ENCODE results near the gene FAF2. TPM values are rescaled to one million over a fixed set of nuclear protein-coding genes. Genes with fewer than 3 reads are reported as not detected.

Gene FAF2
- total RNA-seq, 2 donors from 2014 or later: 36.0 to 37.0 TPM

DNA sequence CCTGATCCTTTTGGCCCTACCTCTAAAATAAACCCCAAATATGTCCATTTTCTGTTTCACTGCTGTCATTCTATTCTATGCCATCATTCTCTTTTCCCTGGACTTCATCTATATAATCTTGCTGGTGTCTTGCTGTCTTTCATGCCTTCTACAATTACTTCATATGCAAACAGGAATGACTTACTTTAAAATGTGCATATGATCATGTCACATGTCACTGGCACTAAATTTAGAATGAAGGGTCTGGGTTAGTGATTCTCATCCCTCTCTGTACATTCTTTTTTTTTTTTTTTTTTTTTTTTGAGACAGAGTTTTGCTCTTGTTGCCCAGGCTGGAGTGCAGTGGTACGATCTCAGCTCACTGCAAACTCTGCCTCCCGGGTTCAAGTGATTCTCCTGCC, 22.9 kb downstream of the FAF2 start:
- no peak overlapping the region for H3K9ac ChIP-seq (ENCODE audit: low read depth in 2 of 2, low read length in 2 of 2)
- no peaks in the 10 kb centered on the region for H3K36me3 ChIP-seq
- TF ChIP-seq, protein P1, sequence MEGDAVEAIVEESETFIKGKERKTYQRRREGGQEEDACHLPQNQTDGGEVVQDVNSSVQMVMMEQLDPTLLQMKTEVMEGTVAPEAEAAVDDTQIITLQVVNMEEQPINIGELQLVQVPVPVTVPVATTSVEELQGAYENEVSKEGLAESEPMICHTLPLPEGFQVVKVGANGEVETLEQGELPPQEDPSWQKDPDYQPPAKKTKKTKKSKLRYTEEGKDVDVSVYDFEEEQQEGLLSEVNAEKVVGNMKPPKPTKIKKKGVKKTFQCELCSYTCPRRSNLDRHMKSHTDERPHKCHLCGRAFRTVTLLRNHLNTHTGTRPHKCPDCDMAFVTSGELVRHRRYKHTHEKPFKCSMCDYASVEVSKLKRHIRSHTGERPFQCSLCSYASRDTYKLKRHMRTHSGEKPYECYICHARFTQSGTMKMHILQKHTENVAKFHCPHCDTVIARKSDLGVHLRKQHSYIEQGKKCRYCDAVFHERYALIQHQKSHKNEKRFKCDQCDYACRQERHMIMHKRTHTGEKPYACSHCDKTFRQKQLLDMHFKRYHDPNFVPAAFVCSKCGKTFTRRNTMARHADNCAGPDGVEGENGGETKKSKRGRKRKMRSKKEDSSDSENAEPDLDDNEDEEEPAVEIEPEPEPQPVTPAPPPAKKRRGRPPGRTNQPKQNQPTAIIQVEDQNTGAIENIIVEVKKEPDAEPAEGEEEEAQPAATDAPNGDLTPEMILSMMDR (IDR thresholded peaks at IDR 0.05): no peak
- intact Hi-C loops (cut with DNase I): no loop called here
- H3K4me3 ChIP-seq: no peak overlapping the region
- no peak for DNase-seq
- H3K9me3 ChIP-seq: no peaks in the 10 kb centered on the region
- no peaks in the 10 kb centered on the region for H3K27me3 ChIP-seq
- no peaks in the 10 kb centered on the region for H3K4me1 ChIP-seq
- no peak overlapping the region for H3K27ac ChIP-seq

DNA sequence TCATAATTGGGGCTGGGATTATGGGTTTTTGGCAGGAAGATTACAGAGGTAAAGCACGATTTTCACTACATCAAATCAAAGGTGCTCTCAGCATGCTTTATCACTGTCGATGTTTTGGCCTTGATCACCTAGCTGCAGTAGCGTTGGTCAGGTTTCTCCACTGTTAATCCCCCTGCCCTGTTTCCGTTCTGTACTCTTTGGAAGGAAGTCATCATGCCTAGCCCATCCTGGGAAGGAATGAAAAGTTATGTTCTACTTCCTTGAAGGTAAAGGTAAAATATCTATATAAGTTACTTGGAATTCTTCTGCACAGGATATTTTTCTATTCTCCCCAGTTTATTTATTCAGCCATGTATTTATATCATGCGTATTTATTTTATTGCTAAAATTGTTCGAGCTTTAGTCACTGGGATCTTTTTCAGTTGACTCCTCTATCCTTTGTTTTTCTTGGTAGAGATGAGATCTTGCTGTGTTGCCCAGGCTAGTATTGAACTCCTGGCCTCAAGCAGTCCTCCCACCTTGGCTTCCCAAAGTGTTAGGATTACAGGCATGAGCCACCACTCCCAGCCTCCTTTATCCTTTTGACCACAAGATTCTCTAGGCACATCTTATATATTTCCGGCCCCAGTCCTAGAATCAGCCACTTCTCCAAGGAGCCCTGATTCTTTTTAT, 25.3 kb downstream of the FAF2 start:
- no peak overlapping the region for H3K4me3 ChIP-seq
- no peak for DNase-seq
- H3K27ac ChIP-seq: no peak overlapping the region
- H3K4me1 ChIP-seq: no peaks in the 10 kb centered on the region
- no peak overlapping the region for H3K9ac ChIP-seq (ENCODE audit: low read depth in 2 of 2, low read length in 2 of 2)
- TF ChIP-seq, protein P1 (IDR thresholded peaks at IDR 0.05): no peak
- intact Hi-C loops (cut with DNase I): no loop called here
- H3K9me3 ChIP-seq: no peaks in the 10 kb centered on the region
- no peaks in the 10 kb centered on the region for H3K27me3 ChIP-seq
- H3K36me3 ChIP-seq: no peaks in the 10 kb centered on the region

DNA sequence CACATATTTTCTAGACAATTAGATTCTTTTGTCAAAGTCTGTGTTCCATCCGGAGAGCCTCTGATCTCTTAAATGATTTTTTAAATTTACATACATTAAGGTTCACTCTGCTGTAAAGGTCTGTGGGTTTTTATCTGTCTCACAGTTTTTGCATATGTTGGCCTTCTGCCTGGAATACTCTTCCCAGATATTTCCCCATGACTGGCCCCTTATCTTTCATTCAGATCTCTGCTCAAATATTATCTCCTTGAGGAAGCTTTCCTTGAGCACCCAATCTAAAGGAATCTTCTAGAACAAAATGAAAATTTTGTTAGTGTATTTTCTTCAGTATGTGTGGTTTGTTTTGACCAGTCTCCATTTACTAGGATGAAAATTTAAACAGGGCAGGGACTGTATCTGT, 26.3 kb downstream of the FAF2 start:
- no peaks in the 10 kb centered on the region for H3K36me3 ChIP-seq
- DNase-seq: no peak
- H3K9ac ChIP-seq (ENCODE audit: low read depth in 2 of 2, low read length in 2 of 2): no peak overlapping the region
- H3K9me3 ChIP-seq: no peaks in the 10 kb centered on the region
- TF ChIP-seq, protein P1 (IDR thresholded peaks at IDR 0.05): no peak
- H3K27me3 ChIP-seq: no peaks in the 10 kb centered on the region
- no peak overlapping the region for H3K27ac ChIP-seq
- no peaks in the 10 kb centered on the region for H3K4me1 ChIP-seq
- intact Hi-C loops (cut with DNase I): no loop called here
- H3K4me3 ChIP-seq: no peak overlapping the region

DNA sequence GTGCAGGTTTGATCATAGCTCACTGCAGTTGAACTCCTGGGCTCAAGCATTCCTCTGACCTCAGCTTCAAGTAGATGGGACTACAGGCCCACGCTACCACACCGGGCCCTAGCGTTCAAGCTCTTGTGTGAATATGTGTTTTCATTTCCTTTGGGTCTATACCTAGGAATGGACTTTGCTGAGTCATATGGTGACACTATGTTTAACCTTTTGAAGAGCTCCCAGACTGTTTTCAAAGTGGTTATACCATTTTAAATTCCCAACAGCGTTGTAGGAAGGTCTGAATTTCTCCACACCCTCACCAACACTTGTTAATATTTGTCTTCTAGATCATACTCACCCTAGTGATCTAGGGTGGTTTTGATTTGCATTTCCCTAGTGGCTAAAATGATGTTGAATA, 33.5 kb downstream of the FAF2 start:
- Histone ChIP-seq H3K4me3 (no peak overlapping the region), H3K4me1 (no peaks in the 10 kb centered on the region), H3K9ac (ENCODE audit: low read depth in 2 of 2, low read length in 2 of 2) (no peak overlapping the region), H3K27me3 (no peaks in the 10 kb centered on the region), H3K36me3 (no peaks in the 10 kb centered on the region), H3K9me3 (no peaks in the 10 kb centered on the region), H3K27ac (no peak overlapping the region)
- intact Hi-C loops (cut with DNase I): no loop called here
- no peak for DNase-seq
- TF ChIP-seq, protein P1 (IDR thresholded peaks at IDR 0.05): no peak

DNA sequence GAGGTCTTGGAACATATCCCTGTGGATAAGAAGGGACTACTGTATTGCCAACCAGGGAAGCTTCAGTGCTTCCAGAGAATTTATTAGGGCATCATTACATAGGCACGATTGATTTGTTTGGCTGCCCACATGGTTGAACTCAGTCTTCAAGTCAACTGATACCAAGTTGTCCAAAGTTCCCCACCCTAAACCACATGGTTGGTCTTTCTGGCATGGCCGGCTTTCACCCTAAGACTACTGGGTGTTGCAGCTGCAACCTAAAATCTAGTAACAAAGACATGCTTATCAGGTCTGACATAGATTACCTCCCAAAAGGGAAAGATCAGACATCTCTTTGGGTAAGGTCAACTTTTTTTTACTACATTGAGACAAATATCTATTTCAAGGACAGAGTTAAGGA, 37.0 kb downstream of the FAF2 start:
- Histone ChIP-seq H3K4me1 (no peaks in the 10 kb centered on the region), H3K4me3 (no peak overlapping the region), H3K9ac (ENCODE audit: low read depth in 2 of 2, low read length in 2 of 2) (no peak overlapping the region), H3K36me3 (no peaks in the 10 kb centered on the region), H3K9me3 (no peaks in the 10 kb centered on the region), H3K27me3 (no peaks in the 10 kb centered on the region), H3K27ac (no peak overlapping the region)
- TF ChIP-seq, protein P1 (IDR thresholded peaks at IDR 0.05): no peak
- intact Hi-C loops (cut with DNase I): no loop called here
- DNase-seq: no peak

Data from colonic mucosa (tissue), 4 donors.